Colon (tissue), 2 donors: Measurements from ENCODE around the gene NLK.
"Not testable (repeated sequence)": the region's sequence is repeated elsewhere in the genome, so short reads cannot be mapped to it uniquely, and the experiment has no call there.

Source experiments
- FAIRE-seq: peaks from 2 replicates; lab custom pipeline; 2012; peaks lifted over from hg19 to GRCh38; lab: Jason Lieb, UNC
- donor health status: control.
- donor health status: control.

Gene NLK

GRCh38 chr17:28199115-28199514, 156.6 kb downstream of the NLK start:
- FAIRE-seq, result no peak

- FAIRE-seq, result no peak
These were observed 157.3 kb downstream of the NLK start for GRCh38 chr17:28199728-28200127.

GRCh38 chr17:28201315-28201714, 158.8 kb downstream of the NLK start:
- FAIRE-seq, result no peak

- no peak for FAIRE-seq
These were observed 161.8 kb downstream of the NLK start for GRCh38 chr17:28204244-28204643.

- FAIRE-seq, result no peak
These were observed 162.3 kb downstream of the NLK start for GRCh38 chr17:28204751-28205150.

- no peak for FAIRE-seq
These were observed 163.8 kb downstream of the NLK start for GRCh38 chr17:28206292-28206691.

GRCh38 chr17:28211811-28212210, 169.3 kb downstream of the NLK start:
- FAIRE-seq, result no peak

GRCh38 chr17:28213578-28213977, 171.1 kb downstream of the NLK start:
- FAIRE-seq, result not testable (repeated sequence)

GRCh38 chr17:28216052-28216451, 173.6 kb downstream of the NLK start:
- FAIRE-seq, result no peak

- FAIRE-seq, result no peak
These were observed 174.1 kb downstream of the NLK start for GRCh38 chr17:28216528-28216927.

- no peak for FAIRE-seq
These were observed 177.3 kb downstream of the NLK start for GRCh38 chr17:28219771-28220170.

- FAIRE-seq, result no peak
These were observed 179.4 kb downstream of the NLK start for GRCh38 chr17:28221751-28222414.

- no peak for FAIRE-seq
These were observed 182.8 kb downstream of the NLK start for GRCh38 chr17:28225271-28225670.

- FAIRE-seq, result no peak
These were observed 183.4 kb downstream of the NLK start for GRCh38 chr17:28225867-28226266.

- FAIRE-seq, result no peak
These were observed 184.3 kb downstream of the NLK start for GRCh38 chr17:28226563-28227315.

- no peak for FAIRE-seq
These were observed 185.0 kb downstream of the NLK start for GRCh38 chr17:28227316-28228108.

GRCh38 chr17:28228109-28228840, 185.8 kb downstream of the NLK start:
- FAIRE-seq, result no peak

- no peak for FAIRE-seq
These were observed 186.7 kb downstream of the NLK start for GRCh38 chr17:28228986-28229729.

- no peak for FAIRE-seq
These were observed 187.5 kb downstream of the NLK start for GRCh38 chr17:28230011-28230410.

GRCh38 chr17:28230607-28231006, 188.1 kb downstream of the NLK start:
- FAIRE-seq, result not testable (repeated sequence)

- not testable (repeated sequence) for FAIRE-seq
These were observed 189.1 kb downstream of the NLK start for GRCh38 chr17:28231624-28232023.
